Endothelial cell of umbilical vein (primary cell): ENCODE data around the gene EFCC1. TPM values are rescaled to one million over a fixed set of nuclear protein-coding genes. Genes with fewer than 3 reads are reported as not detected.

Experiments
- BruUV-seq: library from RNA; stranded (reverse); fragments of 400-500 nt; replicated peaks from 2 replicates; lab custom pipeline; 2021; lab: Mats Ljungman, UMichigan
- CTCF ChIA-PET: fragments of 300-600, 350-600 bp; sonication (Branson Sonifier 250); formaldehyde crosslinking; loops from one replicate; lab custom pipeline; 2021; ENCODE audit warnings: antibody characterized with exemption, inconsistent platforms; lab: Charles Lee
- POLR2A ChIA-PET: fragments of 300-600, 350-600 bp; sonication (Branson Sonifier 250); formaldehyde crosslinking; loops from one replicate; lab custom pipeline; 2021; ENCODE audit warnings: antibody characterized with exemption, inconsistent platforms; lab: Charles Lee
- DNase-seq: peaks from one replicate; pipeline ENCODE4 v3.0.0-alpha.2; 2011; ENCODE audit warnings: low read depth, low spot score
- FAIRE-seq: peaks from 2 replicates; lab custom pipeline; 2011; peaks lifted over from hg19 to GRCh38; lab: Jason Lieb, UNC
- H2AFZ ChIP-seq: 2 replicates; pipeline ENCODE4 v1.6.0; 2012; ENCODE audit warnings: low read depth, low read length, control low read depth, inconsistent platforms
- H3K27ac ChIP-seq: 2 replicates; pipeline ENCODE4 v1.5.1; 2011; ENCODE audit warnings: low read depth, mild to moderate bottlenecking, control low read depth, low read length, moderate library complexity; ENCODE audit not compliant: insufficient read depth
- H3K27me3 ChIP-seq, 2 experiments: 2 replicates each; pipeline versions ENCODE4 v1.6.0 to v1.6.1; 2011; ENCODE audit warnings: low read length in 2 of 2, mixed read lengths in 1 of 2; ENCODE audit not compliant: control insufficient read depth in 2 of 2, insufficient read depth in 2 of 2
- H3K36me3 ChIP-seq, 2 experiments: 2 replicates in 1 of 2; 3 replicates in 1 of 2; pipeline ENCODE4 v1.5.1; 2011; ENCODE audit warnings: low read length in 2 of 2, mild to moderate bottlenecking in 1 of 2, moderate library complexity in 1 of 2; ENCODE audit not compliant: control insufficient read depth in 2 of 2, insufficient read depth in 2 of 2; ENCODE audit errors: extremely low read depth in 1 of 2
- H3K4me1 ChIP-seq: 3 replicates; pipeline ENCODE4 v1.5.1; 2011; ENCODE audit warnings: mild to moderate bottlenecking, low read length; ENCODE audit not compliant: control insufficient read depth, insufficient read depth; ENCODE audit errors: extremely low read depth
- H3K4me2 ChIP-seq: 2 replicates; pipeline ENCODE4 v1.6.1; 2011; ENCODE audit warnings: low read length, control low read depth, mixed read lengths; ENCODE audit not compliant: insufficient read depth
- H3K4me3 ChIP-seq, 3 experiments: fragments of 200-600 bp in 1 of 3; sonication (generic), shearing (Covaris generic) in 1 of 3; replicated peaks in 1 of 3; 2 replicates each; pipeline ENCODE4 v1.5.1; 2011 to 2016; ENCODE audit warnings: control low read depth in 3 of 3, low read length in 3 of 3, mild to moderate bottlenecking in 2 of 3, inconsistent platforms in 1 of 3, low read depth in 1 of 3, moderate library complexity in 1 of 3; ENCODE audit not compliant: insufficient read depth in 1 of 3
- H3K79me2 ChIP-seq: 2 replicates; pipeline ENCODE4 v1.6.0; 2012; ENCODE audit warnings: low read length, inconsistent platforms; ENCODE audit not compliant: control insufficient read depth, insufficient read depth
- H3K9ac ChIP-seq: replicated peaks from 2 replicates; pipeline ENCODE3; 2011; ENCODE audit warnings: low read length, control low read depth; ENCODE audit not compliant: insufficient read depth; ENCODE audit errors: extremely low read depth
- H3K9me1 ChIP-seq: replicated peaks from 3 replicates; pipeline ENCODE4 v1.6.0; 2011; ENCODE audit warnings: mild to moderate bottlenecking, low read length; ENCODE audit not compliant: control insufficient read depth, insufficient read depth; ENCODE audit errors: extremely low read depth
- H3K9me3 ChIP-seq: replicated peaks from 2 replicates; pipeline ENCODE4 v1.5.1; 2012; ENCODE audit warnings: low read length, inconsistent platforms; ENCODE audit not compliant: control insufficient read depth, insufficient read depth
- H4K20me1 ChIP-seq: replicated peaks from 2 replicates; pipeline ENCODE3; 2011; ENCODE audit warnings: mild to moderate bottlenecking, low read length; ENCODE audit not compliant: control insufficient read depth, insufficient read depth; ENCODE audit errors: extremely low read depth
- EZH2 ChIP-seq: IDR thresholded peaks from 2 replicates; pipeline ENCODE4 v1.6.1; 2012; ENCODE audit warnings: borderline replicate concordance, low read depth, mild to moderate bottlenecking, moderate library complexity, low read length, inconsistent platforms; ENCODE audit not compliant: severe bottlenecking
- FOS ChIP-seq: IDR thresholded peaks from 2 replicates; pipeline ENCODE4 v1.6.1; 2011; ENCODE audit warnings: mild to moderate bottlenecking, low read length, moderate library complexity, borderline replicate concordance; ENCODE audit not compliant: insufficient read depth
- GATA2 ChIP-seq: IDR thresholded peaks from 2 replicates; pipeline ENCODE4 v1.7.0; 2011; ENCODE audit warnings: low read depth, mild to moderate bottlenecking, moderate library complexity, mixed read lengths, low read length; ENCODE audit not compliant: insufficient read length, insufficient read depth
- JUN ChIP-seq: IDR thresholded peaks from 2 replicates; pipeline ENCODE4 v1.6.1; 2011; ENCODE audit warnings: borderline replicate concordance, low read depth; ENCODE audit not compliant: insufficient read length, insufficient read depth
- MYC ChIP-seq: IDR thresholded peaks from one replicate; pipeline ENCODE4 v1.6.1; 2011; ENCODE audit warnings: mild to moderate bottlenecking, low read depth, low read length
- POLR2A ChIP-seq: IDR thresholded peaks from 2 replicates; pipeline ENCODE4 v1.6.1; 2012; ENCODE audit warnings: low read depth, mild to moderate bottlenecking, control low read depth, low read length
- POLR2AphosphoS5 ChIP-seq: IDR thresholded peaks from 2 replicates; pipeline ENCODE4 v1.6.1; 2012; ENCODE audit warnings: low read depth, mild to moderate bottlenecking, control low read depth, low read length, moderate library complexity; ENCODE audit not compliant: insufficient read depth
- dilution Hi-C: fragments of 300-500 bp; cut with MboI; formaldehyde crosslinking; loops from one replicate; pipeline ENCODE4 v1.15.0; 2019; ENCODE audit warnings: low sequenced_read_pairs; ENCODE audit not compliant: extremely low pct_ligation_motif_present
- intact Hi-C: fragments of 100-400 bp; cut with micrococcal nuclease; formaldehyde crosslinking; loops from one replicate; pipeline ENCODE4 v1.10.0; 2022
- polyA plus RNA-seq, 4 experiments: library from polyadenylated mRNA; depleted of rRNA in 3 of 4; stranded (reverse) in 3 of 4; unstranded in 1 of 4; fragments of >200 nt; gene quantifications; 2 replicates each; pipeline versions ENCODE4 v1.2.1 to v1.2.3, GENCODE V29; 2011 to 2012; ENCODE audit warnings: missing spikeins in 1 of 4
- total RNA-seq: library from RNA; stranded (reverse); gene quantifications from 2 replicates; pipeline ENCODE4 v1.2.3, GENCODE V29; 2021
- TF ChIP-seq, protein P1 (sequence below), 2 donors: IDR thresholded peaks; 1 replicate in 1 of 2; 2 replicates in 1 of 2; pipeline ENCODE4 v1.5.1; 2011; ENCODE audit warnings: low read length in 2 of 2, mild to moderate bottlenecking in 2 of 2, moderate library complexity in 2 of 2, control low read depth in 1 of 2, inconsistent platforms in 1 of 2, low read depth in 1 of 2; ENCODE audit not compliant: insufficient read depth in 1 of 2; ENCODE audit errors: extremely low read depth in 1 of 2
- TF ChIP-seq, protein P2 (sequence below): IDR thresholded peaks from 2 replicates; pipeline ENCODE4 v1.6.1; 2011; ENCODE audit not compliant: insufficient read depth, insufficient read length

Gene EFCC1
- total and polyA plus RNA-seq, 2 donors (not counting 3 experiments of a cell fraction or from before 2014, with no cell fraction given), result 0.73 to 1.3 TPM

DNA sequence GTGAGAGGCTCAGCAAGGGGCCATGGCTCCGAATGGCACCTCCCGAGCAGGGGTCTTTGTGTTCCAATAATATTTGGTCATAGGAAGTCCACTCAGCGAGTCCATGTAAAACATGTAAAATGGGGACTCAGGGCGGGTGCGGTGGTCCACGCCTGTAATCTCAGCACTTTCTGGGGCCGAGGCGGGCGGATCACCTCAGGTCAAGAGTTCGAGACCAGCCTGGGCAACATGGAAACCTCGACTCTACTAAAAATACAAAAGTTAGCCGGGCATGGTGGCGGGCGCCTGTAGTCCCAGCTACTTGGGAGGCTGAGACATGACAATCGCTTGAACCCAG is 26.4 kb downstream of the EFCC1 start:
- Histone ChIP-seq H3K9me3 (no peaks in the 10 kb centered on the region), H3K27me3 (no peaks in the 10 kb centered on the region), H3K4me1 (peaks cover 10% of the 10 kb centered on the region), H3K4me2 (peak overlapping the region; percentile 80), H3K36me3 (no peaks in the 10 kb centered on the region), H3K27ac (no peak overlapping the region), H2AFZ (peak overlapping the region; percentile 95), H3K79me2 (no peaks in the 10 kb centered on the region), H3K9me1 (no peaks in the 10 kb centered on the region), H3K9ac (no peak overlapping the region), H4K20me1 (no peaks in the 10 kb centered on the region), H3K4me3 (peak overlapping the region; percentile 30 to 49 (median 45))
- ChIA-PET POLR2A (no interaction called here), CTCF (interaction anchor here (0.6 to 4.0 kb wide), 12 partner anchors 9 to 462 kb away, joined by 3 to 49 read pairs (median 5); partner anchors contain the start of genes CFAP92 and RAB43)
- FAIRE-seq, result no peak
- no peak for DNase-seq
- TF ChIP-seq FOS (no peak), POLR2AphosphoS5 (no peak), POLR2A (no peak), GATA2 (no peak), EZH2 (no peak), MYC (no peak), JUN (no peak)
- TF ChIP-seq, protein P1, sequence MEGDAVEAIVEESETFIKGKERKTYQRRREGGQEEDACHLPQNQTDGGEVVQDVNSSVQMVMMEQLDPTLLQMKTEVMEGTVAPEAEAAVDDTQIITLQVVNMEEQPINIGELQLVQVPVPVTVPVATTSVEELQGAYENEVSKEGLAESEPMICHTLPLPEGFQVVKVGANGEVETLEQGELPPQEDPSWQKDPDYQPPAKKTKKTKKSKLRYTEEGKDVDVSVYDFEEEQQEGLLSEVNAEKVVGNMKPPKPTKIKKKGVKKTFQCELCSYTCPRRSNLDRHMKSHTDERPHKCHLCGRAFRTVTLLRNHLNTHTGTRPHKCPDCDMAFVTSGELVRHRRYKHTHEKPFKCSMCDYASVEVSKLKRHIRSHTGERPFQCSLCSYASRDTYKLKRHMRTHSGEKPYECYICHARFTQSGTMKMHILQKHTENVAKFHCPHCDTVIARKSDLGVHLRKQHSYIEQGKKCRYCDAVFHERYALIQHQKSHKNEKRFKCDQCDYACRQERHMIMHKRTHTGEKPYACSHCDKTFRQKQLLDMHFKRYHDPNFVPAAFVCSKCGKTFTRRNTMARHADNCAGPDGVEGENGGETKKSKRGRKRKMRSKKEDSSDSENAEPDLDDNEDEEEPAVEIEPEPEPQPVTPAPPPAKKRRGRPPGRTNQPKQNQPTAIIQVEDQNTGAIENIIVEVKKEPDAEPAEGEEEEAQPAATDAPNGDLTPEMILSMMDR (IDR thresholded peaks at IDR 0.05; ENCODE audit: extremely low read depth in 1 of 2, insufficient read depth in 1 of 2, low read depth in 1 of 2, low read length in 2 of 2), result no peak
- TF ChIP-seq, protein P2, sequence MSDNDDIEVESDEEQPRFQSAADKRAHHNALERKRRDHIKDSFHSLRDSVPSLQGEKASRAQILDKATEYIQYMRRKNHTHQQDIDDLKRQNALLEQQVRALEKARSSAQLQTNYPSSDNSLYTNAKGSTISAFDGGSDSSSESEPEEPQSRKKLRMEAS, result no peak
- intact Hi-C loops (loop anchor here (1.0 kb wide), 4 partner anchors 12 to 218 kb away; no protein-coding TSS in a partner anchor), dilution Hi-C loops (no loop called here)
- BruUV-seq, result no TSS peak
